Hepatic stellate cell (primary cell): ENCODE results near the gene VRK2.
"Not testable (repeated sequence)": the region's sequence is repeated elsewhere in the genome, so short reads cannot be mapped to it uniquely, and the experiment has no call there.

Experiments
- DNase-seq: peaks from one replicate; pipeline ENCODE4 v3.0.0; 2011; ENCODE audit warnings: low spot score

VRK2 gene

GRCh38 chr2:58055033-58055786 lies 8.6 kb downstream of the VRK2 start:
- DNase-seq: no peak

- no peak for DNase-seq
Observed at GRCh38 chr2:58056192-58056916, 9.7 kb downstream of the VRK2 start.

GRCh38 chr2:58057707-58058530 lies 11.3 kb downstream of the VRK2 start:
- DNase-seq: no peak

- DNase-seq: no peak
Observed at GRCh38 chr2:58063641-58064040, 17.0 kb downstream of the VRK2 start.

- DNase-seq: no peak
Observed at GRCh38 chr2:58064086-58064485, 17.5 kb downstream of the VRK2 start.

GRCh38 chr2:58065248-58065647 lies 18.6 kb downstream of the VRK2 start:
- no peak for DNase-seq

GRCh38 chr2:58067001-58067400 lies 20.4 kb downstream of the VRK2 start:
- no peak for DNase-seq

GRCh38 chr2:58070765-58071164 lies 24.2 kb downstream of the VRK2 start:
- DNase-seq: no peak

GRCh38 chr2:58072102-58072501 lies 25.5 kb downstream of the VRK2 start:
- DNase-seq: no peak

- no peak for DNase-seq
Observed at GRCh38 chr2:58073008-58073407, 26.4 kb downstream of the VRK2 start.

- no peak for DNase-seq
Observed at GRCh38 chr2:58073751-58074150, 27.1 kb downstream of the VRK2 start.

- no peak for DNase-seq
Observed at GRCh38 chr2:58081000-58081399, 34.4 kb downstream of the VRK2 start.

GRCh38 chr2:58089081-58089480 lies 42.5 kb downstream of the VRK2 start:
- no peak for DNase-seq

GRCh38 chr2:58092772-58093171 lies 46.2 kb downstream of the VRK2 start:
- DNase-seq: not testable (repeated sequence)

GRCh38 chr2:58097025-58097424 lies 50.4 kb downstream of the VRK2 start:
- no peak for DNase-seq

- DNase-seq: no peak
Observed at GRCh38 chr2:58098254-58099095, 51.9 kb downstream of the VRK2 start.

GRCh38 chr2:58099096-58099769 lies 52.6 kb downstream of the VRK2 start:
- DNase-seq: no peak

- no peak for DNase-seq
Observed at GRCh38 chr2:58101500-58101899, 54.9 kb downstream of the VRK2 start.

- no peak for DNase-seq
Observed at GRCh38 chr2:58106896-58107295, 60.3 kb downstream of the VRK2 start.

- peak; percentile 17 for DNase-seq
Observed at GRCh38 chr2:58107803-58108710, 61.5 kb downstream of the VRK2 start.
